ENCODE results near the gene CFAP20. TPM values are rescaled to one million over a fixed set of nuclear protein-coding genes. Genes with fewer than 3 reads are reported as not detected.

The CFAP20 gene
- total and polyA plus RNA-seq, 4 donors, result 22.1 to 30.6 (median 24.6) TPM

DNA sequence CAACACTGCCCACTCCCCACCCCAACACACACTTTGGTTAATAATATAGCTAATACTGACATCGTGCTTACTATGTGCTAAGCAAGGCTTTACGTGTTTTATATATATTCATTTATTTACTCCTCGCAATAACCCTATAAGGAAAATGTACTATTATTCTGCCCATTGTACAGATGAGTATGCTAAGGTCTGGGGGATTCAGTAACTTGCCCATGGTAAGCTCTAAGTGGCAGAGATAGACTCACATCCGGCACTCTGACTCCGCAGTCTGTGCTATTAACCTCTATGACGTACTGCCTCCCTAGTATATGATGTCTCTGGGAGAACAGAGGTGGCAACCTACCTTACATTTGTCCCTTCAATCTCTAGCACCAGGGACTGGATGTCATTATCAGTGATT lies 12.7 kb downstream of the CFAP20 start:
- H3K27ac ChIP-seq (ENCODE audit: low read depth in 1 of 2, low read length in 2 of 2), result no peak overlapping the region
- H3K27me3 ChIP-seq (ENCODE audit: control insufficient read depth in 4 of 4, insufficient read depth in 4 of 4, low read length in 3 of 4), result no peaks in the 10 kb centered on the region
- H3K9me3 ChIP-seq (ENCODE audit: control insufficient read depth in 4 of 4, low read length in 3 of 4), result no peaks in the 10 kb centered on the region
- no peak for DNase-seq (ENCODE audit: low spot score)
- peaks cover 2 to 43% (median 32%) of the 10 kb centered on the region in 4 donors for H3K4me1 ChIP-seq (ENCODE audit: control insufficient read depth in 4 of 4, insufficient read depth in 4 of 4, low read length in 3 of 4)
- 96% methylated on average over 6 of the region's 6 CpGs for WGBS
- H3K9ac ChIP-seq (ENCODE audit: low read depth in 1 of 2, low read length in 2 of 2), result no peak overlapping the region
- TF ChIP-seq GABPA (IDR thresholded peaks at IDR 0.05 in 1 of 2, conservative IDR thresholded peaks at IDR 0.05 in 1 of 2) (no peak), HNF4A (conservative IDR thresholded peaks at IDR 0.05) (no peak), NR2F2 (IDR thresholded peaks at IDR 0.05) (no peak), HNF4G (IDR thresholded peaks at IDR 0.05) (no peak), RAD21 (IDR thresholded peaks at IDR 0.05) (no peak), REST (IDR thresholded peaks at IDR 0.05) (no peak), FOXA1 (IDR thresholded peaks at IDR 0.05) (no peak), FOXA2 (IDR thresholded peaks at IDR 0.05) (no peak), JUND (IDR thresholded peaks at IDR 0.05) (no peak), ATF3 (IDR thresholded peaks at IDR 0.05) (no peak), MAX (IDR thresholded peaks at IDR 0.05) (no peak), SP1 (IDR thresholded peaks at IDR 0.05) (no peak), TAF1 (conservative IDR thresholded peaks at IDR 0.05) (no peak), EGR1 (IDR thresholded peaks at IDR 0.05; ENCODE audit: low read depth in 2 of 2) (no peak), YY1 (IDR thresholded peaks at IDR 0.05) (no peak)
- TF ChIP-seq, protein P1, sequence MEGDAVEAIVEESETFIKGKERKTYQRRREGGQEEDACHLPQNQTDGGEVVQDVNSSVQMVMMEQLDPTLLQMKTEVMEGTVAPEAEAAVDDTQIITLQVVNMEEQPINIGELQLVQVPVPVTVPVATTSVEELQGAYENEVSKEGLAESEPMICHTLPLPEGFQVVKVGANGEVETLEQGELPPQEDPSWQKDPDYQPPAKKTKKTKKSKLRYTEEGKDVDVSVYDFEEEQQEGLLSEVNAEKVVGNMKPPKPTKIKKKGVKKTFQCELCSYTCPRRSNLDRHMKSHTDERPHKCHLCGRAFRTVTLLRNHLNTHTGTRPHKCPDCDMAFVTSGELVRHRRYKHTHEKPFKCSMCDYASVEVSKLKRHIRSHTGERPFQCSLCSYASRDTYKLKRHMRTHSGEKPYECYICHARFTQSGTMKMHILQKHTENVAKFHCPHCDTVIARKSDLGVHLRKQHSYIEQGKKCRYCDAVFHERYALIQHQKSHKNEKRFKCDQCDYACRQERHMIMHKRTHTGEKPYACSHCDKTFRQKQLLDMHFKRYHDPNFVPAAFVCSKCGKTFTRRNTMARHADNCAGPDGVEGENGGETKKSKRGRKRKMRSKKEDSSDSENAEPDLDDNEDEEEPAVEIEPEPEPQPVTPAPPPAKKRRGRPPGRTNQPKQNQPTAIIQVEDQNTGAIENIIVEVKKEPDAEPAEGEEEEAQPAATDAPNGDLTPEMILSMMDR (IDR thresholded peaks at IDR 0.05; ENCODE audit: low read depth, low read length, missing input control), result no peak
- TF ChIP-seq, protein P2, sequence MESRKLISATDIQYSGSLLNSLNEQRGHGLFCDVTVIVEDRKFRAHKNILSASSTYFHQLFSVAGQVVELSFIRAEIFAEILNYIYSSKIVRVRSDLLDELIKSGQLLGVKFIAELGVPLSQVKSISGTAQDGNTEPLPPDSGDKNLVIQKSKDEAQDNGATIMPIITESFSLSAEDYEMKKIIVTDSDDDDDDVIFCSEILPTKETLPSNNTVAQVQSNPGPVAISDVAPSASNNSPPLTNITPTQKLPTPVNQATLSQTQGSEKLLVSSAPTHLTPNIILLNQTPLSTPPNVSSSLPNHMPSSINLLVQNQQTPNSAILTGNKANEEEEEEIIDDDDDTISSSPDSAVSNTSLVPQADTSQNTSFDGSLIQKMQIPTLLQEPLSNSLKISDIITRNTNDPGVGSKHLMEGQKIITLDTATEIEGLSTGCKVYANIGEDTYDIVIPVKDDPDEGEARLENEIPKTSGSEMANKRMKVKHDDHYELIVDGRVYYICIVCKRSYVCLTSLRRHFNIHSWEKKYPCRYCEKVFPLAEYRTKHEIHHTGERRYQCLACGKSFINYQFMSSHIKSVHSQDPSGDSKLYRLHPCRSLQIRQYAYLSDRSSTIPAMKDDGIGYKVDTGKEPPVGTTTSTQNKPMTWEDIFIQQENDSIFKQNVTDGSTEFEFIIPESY (IDR thresholded peaks at IDR 0.05), result no peak
- peaks cover 5 to 31% (median 29%) of the 10 kb centered on the region in 4 donors for H3K36me3 ChIP-seq (ENCODE audit: control insufficient read depth in 4 of 4, insufficient read depth in 3 of 4, low read depth in 1 of 4, low read length in 3 of 4)
- H3K4me3 ChIP-seq (ENCODE audit: low read depth in 1 of 3, low read length in 3 of 3), result no peak overlapping the region

All from liver (tissue), 9 donors.